ENCODE results near the gene STEAP1.
"Not testable (repeated sequence)": the region's sequence is repeated elsewhere in the genome, so short reads cannot be mapped to it uniquely, and the experiment has no call there.

The STEAP1 gene

DNA sequence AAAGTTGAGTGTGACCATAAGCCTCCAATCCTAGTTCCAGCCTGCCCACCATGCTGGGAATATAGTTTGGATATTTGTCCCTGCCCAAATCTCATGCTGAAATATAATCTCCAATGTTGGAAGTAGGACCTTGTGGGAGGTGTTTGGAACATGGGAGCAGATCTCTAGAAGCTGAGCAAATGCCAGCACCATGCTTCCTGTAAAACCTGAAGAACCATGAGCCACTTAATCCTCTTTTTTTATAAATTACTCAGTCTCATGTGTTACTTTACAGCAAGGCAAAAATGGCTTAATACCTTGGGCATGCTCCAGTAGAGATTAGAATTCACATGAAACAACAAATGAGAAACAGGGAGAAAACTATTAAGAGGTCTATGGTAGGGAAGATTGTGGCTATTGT, 27.2 kb downstream of the STEAP1 start:
- no peak overlapping the region for H3K4me3 ChIP-seq (ENCODE audit: low read depth, low read length)
- TF ChIP-seq, protein P1, sequence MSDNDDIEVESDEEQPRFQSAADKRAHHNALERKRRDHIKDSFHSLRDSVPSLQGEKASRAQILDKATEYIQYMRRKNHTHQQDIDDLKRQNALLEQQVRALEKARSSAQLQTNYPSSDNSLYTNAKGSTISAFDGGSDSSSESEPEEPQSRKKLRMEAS (IDR thresholded peaks at IDR 0.05; ENCODE audit: low read depth, low read length): no peak
- TF ChIP-seq, protein P2, sequence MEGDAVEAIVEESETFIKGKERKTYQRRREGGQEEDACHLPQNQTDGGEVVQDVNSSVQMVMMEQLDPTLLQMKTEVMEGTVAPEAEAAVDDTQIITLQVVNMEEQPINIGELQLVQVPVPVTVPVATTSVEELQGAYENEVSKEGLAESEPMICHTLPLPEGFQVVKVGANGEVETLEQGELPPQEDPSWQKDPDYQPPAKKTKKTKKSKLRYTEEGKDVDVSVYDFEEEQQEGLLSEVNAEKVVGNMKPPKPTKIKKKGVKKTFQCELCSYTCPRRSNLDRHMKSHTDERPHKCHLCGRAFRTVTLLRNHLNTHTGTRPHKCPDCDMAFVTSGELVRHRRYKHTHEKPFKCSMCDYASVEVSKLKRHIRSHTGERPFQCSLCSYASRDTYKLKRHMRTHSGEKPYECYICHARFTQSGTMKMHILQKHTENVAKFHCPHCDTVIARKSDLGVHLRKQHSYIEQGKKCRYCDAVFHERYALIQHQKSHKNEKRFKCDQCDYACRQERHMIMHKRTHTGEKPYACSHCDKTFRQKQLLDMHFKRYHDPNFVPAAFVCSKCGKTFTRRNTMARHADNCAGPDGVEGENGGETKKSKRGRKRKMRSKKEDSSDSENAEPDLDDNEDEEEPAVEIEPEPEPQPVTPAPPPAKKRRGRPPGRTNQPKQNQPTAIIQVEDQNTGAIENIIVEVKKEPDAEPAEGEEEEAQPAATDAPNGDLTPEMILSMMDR (IDR thresholded peaks at IDR 0.05; ENCODE audit: low read depth, low read length): no peak
- TF ChIP-seq MYC (IDR thresholded peaks at IDR 0.05; ENCODE audit: low read depth, low read length) (no peak), POLR2A (IDR thresholded peaks at IDR 0.05; ENCODE audit: extremely low read depth, insufficient read length) (no peak)
- DNase-seq (ENCODE audit: low read depth): no peak

DNA sequence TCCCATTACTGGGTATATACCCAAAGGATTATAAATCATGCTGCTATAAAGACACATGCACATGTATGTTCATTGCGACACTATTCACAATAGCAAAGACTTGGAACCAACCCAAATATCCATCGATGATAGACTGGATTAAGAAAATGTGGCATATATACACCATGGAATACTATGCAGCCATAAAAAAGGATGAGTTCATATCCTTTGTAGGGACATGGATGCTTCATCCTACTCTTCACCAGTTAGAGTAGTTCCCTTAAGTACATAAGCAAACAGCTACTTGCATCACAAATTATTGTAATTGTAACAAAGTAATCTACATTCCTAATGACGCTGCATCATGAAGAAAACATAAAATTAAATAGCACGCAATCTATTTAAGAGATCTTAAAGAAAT, 32.0 kb downstream of the STEAP1 start:
- not testable (repeated sequence) for H3K4me3 ChIP-seq (ENCODE audit: low read depth, low read length); DNase-seq (ENCODE audit: low read depth)

DNA sequence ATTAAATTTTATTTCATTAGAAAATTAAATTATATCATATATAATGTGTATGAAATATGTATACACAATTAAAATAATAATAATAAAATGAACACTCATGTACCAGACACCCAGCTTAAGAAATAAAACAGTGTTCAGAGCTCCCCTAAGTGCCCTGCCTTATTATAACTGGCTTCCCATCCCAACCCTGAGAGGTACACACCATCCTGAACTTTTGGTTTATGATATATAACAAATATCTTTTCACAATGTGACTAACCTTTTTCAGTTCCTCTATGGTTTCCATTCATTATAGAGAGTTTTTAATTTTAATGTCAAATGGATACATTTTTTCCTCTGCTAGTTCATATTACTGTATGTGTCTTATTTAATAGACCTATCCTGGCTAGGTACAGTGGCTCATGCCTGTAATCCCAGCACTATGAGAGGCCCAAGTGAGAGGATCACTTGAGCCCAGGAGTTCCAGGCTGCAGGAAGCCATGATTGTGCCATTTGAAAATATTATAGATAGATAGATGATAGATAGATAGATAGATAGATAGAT, 33.3 kb downstream of the STEAP1 start:
- H3K4me3 ChIP-seq (ENCODE audit: low read depth, low read length): no peak overlapping the region
- TF ChIP-seq, protein P2 (IDR thresholded peaks at IDR 0.05; ENCODE audit: low read depth, low read length): no peak
- TF ChIP-seq, protein P1 (IDR thresholded peaks at IDR 0.05; ENCODE audit: low read depth, low read length): no peak
- no peak for TF ChIP-seq POLR2A (IDR thresholded peaks at IDR 0.05; ENCODE audit: extremely low read depth, insufficient read length)
- TF ChIP-seq MYC (IDR thresholded peaks at IDR 0.05; ENCODE audit: low read depth, low read length): no peak
- DNase-seq (ENCODE audit: low read depth): no peak

DNA sequence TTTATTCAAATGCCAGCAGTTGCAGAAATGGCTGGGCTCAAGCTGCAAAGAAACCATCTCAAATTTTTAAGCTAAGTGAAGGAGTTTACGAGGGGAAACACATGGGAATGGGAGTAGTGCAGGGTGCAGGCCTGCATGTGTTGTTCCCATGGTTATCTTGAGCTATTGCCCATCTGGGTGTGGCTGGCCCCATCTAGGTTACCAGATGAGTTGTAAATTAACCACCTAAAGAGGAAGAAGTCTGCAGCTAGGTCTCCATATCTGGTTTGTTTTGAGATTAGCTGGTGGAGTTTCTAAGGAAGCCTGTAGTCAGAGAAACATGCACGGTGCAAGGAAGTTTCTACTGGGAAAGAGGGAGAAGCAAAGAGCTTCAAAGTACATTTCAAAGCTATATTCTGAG, 34.0 kb downstream of the STEAP1 start:
- no peak overlapping the region for H3K4me3 ChIP-seq (ENCODE audit: low read depth, low read length)
- TF ChIP-seq MYC (IDR thresholded peaks at IDR 0.05; ENCODE audit: low read depth, low read length): no peak
- TF ChIP-seq, protein P1 (IDR thresholded peaks at IDR 0.05; ENCODE audit: low read depth, low read length): peak; percentile 45; the same call in 1 of the 2 replicates
- peak; percentile 75 for DNase-seq (ENCODE audit: low read depth)

DNA sequence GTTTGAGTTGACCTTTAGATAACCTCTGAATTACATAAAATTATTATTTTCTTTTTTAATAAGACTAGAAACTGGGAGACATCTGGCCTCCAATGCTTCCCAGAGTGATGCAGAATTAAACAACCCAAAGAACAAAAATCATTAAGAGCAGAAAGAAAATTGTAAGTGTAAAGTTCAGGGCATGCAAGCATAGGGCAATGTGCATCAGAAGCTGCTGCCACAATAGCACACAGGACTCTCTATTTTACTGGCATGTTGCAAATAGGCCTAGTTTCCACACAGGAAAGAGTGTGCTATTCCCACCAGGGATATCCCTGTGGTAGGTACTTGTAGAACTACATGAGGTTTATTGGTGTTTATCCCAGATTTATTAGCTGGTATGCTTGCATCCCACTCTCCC, 36.7 kb downstream of the STEAP1 start:
- TF ChIP-seq, protein P2 (IDR thresholded peaks at IDR 0.05; ENCODE audit: low read depth, low read length): no peak
- TF ChIP-seq POLR2A (IDR thresholded peaks at IDR 0.05; ENCODE audit: extremely low read depth, insufficient read length) (no peak), MYC (IDR thresholded peaks at IDR 0.05; ENCODE audit: low read depth, low read length) (no peak)
- TF ChIP-seq, protein P1 (IDR thresholded peaks at IDR 0.05; ENCODE audit: low read depth, low read length): no peak
- no peak for DNase-seq (ENCODE audit: low read depth)

DNA sequence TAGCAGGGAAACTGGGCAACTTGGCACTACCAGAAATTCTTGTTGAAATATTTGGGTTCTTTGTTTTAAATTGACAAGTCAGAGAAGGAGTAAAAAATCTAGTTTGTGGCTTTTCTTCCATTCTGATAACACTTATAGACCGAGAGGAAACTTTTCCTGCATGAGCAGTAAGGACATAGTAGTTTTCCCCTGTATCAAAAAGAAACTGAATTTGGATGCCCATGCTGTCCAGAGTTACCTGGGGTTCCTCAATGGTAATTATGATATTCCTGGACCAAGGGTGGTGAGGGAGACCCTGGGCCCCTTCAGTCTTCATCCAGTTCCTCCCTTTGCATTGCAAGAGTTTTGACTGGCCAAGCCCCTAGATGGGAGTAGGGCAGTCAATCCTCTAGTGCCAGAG, 37.4 kb downstream of the STEAP1 start:
- no peak for DNase-seq (ENCODE audit: low read depth)
- H3K4me3 ChIP-seq (ENCODE audit: low read depth, low read length): no peak overlapping the region
- no peak for TF ChIP-seq MYC (IDR thresholded peaks at IDR 0.05; ENCODE audit: low read depth, low read length)
- TF ChIP-seq, protein P1 (IDR thresholded peaks at IDR 0.05; ENCODE audit: low read depth, low read length): no peak
- TF ChIP-seq, protein P2 (IDR thresholded peaks at IDR 0.05; ENCODE audit: low read depth, low read length): no peak
- no peak for TF ChIP-seq POLR2A (IDR thresholded peaks at IDR 0.05; ENCODE audit: extremely low read depth, insufficient read length)

More for the DNA sequence above, 36.7 kb downstream of the STEAP1 start:
- no peak overlapping the region for H3K4me3 ChIP-seq (ENCODE audit: low read depth, low read length)
